GM21360 (cell line): ENCODE results near the gene SLBP.
"Not testable (repeated sequence)": the region's sequence is repeated elsewhere in the genome, so short reads cannot be mapped to it uniquely, and the experiment has no call there.

ENCODE experiments used
- ATAC-seq: cut with Tn5 transposase; IDR thresholded peaks from one replicate; pipeline ENCODE4 v1.9.1; 2021; ENCODE audit warnings: mild to moderate bottlenecking, moderate library complexity; ENCODE audit not compliant: unreplicated experiment

The SLBP gene

DNA sequence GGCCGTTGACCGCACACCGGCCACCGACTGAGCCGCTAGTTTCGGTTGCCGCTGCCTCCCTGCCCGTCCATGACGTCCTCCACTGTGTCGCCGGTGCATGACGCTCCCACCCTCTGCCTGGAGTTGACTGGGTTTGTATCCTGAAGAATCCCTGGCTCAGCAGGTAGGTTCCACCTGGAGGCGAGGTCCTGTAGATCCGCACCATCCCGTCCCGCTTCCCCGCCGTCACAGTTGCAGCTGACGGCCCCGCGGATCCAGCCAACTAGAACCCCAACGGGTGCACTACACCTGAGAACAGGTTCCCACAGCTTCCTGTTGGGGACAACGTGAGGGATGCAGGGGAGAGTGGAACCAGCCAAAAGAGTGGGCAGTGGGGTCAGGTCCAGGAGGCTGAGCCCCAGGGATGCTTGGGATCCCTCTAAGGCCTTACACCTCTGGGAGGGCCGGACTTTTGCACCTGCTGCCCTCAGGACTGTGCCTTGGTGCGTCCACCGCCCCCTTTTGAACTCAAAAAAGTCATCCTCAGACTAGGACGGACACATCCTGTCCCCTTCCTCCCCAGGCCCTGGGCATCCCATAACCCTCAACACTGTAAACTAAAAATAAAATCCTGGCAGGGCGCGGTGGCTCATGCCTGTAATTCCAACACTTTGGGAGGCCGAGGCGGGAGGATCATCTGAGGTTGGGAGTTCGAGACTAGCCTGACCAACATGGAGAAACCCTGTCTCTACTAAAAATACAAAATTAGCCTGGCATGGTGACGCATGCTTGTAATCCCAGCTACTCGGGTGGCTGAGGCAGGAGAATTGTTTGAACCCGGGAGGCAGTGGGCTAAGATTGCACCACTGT, 1.1 kb upstream of the SLBP start:
- peak; percentile 8 for ATAC-seq

DNA sequence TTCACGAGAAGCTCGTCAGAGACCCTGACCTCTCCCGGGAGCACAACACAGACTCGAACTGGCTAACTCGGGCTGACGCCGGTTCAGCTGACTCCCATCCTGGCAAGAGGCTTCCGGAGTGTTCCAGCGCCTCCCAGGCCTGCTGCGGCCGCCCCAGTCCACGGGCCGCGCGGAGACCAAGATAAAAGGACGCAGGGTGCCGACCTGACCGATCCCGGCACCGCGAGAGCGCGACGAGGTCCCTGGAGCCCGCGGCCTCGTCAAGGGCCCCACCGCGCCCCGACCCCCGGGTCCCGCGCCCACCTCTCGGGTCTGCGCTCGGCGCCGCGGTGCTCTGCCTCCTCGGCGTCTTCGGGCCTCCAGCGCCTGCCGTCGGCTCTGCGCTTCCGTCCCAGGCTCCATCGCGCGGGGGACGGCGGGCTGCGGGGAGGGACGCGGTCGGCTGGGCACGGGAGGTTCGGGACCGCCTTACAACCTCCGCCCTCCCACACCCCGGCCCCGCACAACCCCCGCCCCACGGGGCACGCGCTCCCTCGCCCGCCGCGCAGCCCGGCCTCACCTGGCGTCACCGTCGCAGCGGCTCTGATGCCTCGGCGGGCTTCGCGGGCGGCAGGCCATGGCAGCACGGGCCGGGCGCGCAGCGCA, 426 bp downstream of the SLBP start:
- ATAC-seq = peak; percentile 22

DNA sequence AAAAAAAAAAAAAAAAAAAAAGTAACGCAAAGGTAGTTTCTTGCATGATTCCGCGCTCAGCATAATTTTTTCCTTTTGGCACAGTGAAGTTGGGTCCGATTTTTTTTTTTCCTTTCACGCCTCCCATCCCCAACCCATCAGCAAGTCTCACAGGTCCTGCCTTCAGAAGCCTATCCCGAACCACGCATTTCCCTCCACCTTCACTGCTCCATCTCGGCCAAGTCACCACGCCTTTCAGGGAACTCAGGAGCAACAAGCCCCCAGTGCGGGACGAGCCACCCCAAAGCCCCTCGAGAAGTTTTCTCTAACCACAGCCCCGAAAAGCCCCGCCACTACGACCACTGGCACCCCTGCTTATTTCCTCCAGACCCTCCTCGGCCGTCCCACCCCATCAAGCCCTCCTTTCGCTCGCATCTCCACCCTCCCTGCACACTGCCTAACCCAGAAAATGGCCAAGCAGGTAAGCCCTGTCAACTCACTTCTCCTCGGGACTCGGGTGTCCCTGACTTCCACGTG, 1.0 kb downstream of the SLBP start:
- ATAC-seq = no peak

DNA sequence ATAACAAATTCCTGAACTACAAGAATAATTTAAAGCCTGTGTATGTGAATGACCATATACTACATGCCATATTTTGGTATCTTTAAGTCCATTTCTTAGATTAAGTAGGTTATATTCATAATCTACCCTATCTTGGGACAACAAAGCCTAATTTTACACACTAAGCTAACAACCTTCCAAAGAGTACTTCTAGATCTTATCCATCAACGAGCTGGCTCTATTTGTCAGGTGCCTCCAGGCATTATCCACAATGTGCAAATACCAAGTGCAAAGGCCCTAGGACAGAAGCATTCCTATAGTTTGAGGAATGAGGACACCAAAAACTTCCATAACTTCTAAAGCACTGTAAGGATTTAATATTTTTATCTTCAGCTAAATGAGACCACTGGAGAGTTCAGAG, 3.5 kb downstream of the SLBP start:
- no peak for ATAC-seq

DNA sequence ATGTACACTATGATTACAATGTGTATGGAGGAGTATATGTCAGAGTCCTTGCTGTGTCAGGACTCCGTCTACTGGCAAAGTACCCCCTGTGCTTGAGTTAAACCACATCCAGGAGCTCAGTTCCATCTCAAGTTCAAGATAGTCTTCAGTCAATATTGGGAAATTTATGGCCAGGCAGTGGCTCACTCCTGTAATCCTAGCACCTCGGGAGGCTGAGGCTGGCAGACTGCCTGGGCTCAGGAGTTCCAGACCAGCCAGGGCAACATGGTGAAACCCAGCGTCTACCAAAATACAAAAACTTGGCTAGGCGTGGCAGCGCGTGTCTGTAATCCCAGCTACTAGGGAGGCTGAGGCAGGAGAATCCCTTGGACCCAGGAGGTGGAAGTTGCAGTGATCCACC, 5.8 kb downstream of the SLBP start:
- no peak for ATAC-seq

DNA sequence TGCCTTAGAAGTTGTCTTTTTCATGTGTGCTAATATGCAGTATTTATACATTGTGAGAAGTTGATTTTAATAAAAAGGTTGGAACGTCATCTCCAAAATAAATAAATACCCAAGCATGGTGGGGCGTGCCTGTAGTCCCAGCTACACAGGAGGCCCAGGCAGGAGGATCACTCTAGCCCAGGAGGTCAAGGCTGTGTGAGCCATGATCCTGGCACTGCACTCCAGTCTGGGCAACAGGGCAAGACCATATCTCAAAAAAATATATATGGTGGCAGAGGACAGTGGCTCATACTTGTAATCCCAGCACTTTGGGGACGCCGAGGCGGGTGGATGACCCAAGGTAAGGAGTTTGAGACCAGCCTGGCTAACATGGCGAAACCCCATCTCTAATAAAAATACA, 6.4 kb downstream of the SLBP start:
- ATAC-seq = no peak

DNA sequence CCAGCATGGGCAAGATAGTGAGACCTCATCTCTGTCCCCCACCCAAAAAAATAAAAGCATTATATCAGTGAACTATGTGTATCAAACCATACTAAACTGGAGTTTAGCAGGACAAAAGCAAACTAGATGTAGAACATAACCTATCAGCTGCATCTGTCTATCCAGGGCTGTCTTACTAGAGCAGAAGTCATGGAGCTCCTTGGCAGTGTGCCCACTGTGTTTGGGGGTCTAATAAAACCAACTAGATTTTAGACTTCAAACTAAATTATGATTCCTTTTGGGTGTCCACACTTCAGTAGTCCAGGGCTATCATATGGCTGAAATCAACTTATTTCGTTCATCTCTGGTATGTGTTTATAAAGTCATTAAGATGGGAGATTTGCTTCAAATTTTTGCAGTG, 8.3 kb downstream of the SLBP start:
- ATAC-seq = no peak

DNA sequence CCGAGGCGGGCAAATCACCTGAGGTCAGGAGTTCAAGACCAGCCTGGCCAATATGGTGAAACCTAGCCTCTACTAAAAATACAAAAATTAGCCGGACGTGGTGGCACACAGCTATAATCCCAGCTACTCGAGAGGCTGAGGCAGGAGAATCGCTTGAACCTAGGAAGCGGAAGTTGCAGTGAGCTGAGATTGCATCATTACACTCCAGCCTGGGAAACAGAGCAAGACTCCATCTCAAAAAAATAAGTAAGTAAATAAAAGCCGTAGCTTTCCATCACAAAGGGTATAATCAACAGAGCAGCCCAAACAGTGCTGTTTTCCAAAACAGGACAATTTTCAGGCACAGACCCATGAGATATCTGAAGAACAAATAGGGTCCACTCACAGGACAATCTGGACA, 10.4 kb downstream of the SLBP start:
- ATAC-seq = not testable (repeated sequence)

DNA sequence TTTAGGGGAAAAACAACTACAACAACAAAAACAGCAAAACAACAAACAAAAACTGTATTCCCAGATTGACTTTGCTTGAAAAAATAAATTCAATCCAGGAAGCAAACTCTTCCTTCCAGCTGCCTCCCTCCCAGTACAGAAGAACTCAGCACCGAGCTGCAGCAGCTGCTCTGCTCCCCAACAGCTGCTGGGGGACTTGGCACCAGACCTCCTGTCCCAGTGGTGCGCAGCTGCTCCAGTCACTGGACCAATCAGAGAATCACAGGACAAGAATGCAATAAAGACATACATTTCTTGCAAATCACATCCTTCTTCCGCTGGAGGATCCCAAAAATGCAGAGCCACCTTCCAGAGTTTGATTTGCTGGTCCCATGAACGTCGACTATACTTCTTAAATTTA, 16.2 kb downstream of the SLBP start:
- no peak for ATAC-seq

DNA sequence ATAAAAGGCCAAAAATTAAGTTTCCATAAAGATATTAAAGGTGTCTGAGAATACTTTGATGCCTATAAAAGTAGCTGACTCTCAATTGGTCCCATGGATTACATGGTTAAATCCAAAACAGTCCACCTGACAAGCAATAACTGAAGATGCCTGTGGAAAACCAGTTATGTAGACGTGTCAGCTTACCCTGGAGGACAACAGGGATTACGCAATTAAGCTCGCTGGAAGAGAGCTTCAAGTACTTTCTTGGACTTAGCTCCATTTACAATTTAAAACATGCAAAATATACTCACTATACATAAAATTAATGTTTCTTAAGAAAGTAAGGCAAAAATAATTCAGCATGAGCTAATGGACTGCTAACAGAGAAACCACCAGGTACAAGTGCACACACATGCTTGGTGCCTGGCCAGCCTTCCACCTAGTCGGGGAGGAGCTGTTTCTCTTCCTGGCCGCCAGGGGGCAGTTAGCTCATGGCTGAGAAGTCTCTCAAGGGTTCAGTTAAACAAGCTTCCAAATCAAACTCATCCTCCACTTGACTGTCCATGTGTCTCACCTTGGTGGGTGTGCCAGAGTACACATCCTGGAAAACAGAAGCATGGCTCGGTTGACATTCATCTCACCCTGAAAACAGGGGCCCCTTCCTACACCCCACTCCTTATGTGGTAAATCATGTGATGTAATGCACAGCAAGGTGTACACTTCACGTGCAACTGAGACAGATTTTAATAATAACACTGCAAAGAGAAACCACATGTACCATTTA, 18.8 kb downstream of the SLBP start:
- peak; percentile 73 for ATAC-seq

DNA sequence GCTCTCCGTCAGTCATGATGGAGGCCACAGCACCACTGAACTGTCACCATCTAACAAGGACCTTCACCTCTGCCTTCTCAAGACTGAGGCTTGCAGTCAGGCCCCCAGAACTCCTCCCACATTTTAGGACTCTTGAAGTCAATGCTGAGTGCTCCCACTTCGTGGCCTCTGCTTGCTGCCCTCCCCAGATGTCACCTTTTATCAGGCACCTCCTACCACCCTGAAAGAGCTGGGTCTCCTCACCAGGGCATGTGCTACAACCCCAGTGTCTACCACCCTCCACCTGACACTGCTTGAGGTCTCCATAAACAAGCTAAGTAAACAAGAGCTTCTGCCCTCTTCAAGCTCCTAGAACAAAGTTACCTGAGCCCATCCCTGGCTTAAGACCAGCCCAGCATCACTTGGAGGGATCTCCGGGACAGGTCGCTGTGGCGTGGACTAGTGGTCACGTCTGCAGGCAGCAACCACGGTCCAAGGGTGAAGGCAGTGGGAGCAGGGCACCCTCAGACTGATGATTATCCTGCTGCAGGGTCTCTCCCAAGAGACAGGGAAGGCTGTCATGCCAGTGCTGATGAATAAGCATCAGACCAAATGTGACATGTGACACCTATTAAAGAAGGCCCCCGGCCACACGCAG, 20.3 kb downstream of the SLBP start:
- ATAC-seq = no peak

DNA sequence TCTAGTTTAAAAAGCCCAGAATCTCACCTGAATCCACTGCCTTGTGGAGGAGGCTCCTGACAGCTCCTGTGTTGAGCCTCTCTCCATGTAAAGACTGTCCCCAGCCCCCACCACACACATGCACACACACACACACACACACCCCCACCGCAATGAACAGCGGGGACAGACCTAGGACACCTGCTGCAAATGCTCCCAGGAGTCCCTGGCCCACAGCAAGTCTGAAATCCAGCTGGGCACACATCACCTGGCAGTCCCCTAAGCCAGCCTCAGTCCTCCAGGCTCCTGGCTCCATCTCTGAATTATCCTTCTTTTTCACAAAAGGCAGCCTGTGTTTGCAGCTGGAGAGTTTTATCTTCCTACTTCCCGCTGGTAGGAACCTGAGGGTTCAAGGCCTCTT, 21.4 kb downstream of the SLBP start:
- no peak for ATAC-seq

DNA sequence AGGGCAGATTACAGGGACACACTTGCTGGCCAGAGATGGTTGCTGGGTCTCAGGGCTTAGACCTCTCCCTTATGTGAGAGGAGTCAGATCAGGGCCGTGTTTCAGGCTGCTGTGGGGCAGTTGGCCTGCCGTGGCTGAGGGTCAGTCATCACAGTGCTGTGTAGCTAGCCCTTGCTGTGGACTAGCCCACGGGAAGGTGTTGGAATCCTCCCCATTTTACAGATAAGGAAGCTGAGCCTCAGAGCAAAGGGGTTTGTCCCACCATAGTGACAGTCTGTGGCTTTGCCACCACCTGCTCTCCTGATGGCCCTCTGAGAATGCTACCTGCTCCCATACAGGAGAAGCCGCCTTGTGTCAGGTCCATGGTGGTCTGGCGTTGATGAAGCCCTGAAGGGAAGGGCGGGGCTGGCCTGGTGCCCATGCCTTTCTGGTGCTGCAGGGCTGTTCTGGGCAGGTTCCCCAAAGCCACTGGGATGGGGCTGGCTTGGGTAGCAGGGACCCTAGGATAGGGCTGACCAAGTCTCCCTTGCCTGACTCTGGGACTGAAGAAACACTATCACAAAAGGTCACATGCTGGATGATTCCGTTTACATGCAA, 25.6 kb downstream of the SLBP start:
- no peak for ATAC-seq

DNA sequence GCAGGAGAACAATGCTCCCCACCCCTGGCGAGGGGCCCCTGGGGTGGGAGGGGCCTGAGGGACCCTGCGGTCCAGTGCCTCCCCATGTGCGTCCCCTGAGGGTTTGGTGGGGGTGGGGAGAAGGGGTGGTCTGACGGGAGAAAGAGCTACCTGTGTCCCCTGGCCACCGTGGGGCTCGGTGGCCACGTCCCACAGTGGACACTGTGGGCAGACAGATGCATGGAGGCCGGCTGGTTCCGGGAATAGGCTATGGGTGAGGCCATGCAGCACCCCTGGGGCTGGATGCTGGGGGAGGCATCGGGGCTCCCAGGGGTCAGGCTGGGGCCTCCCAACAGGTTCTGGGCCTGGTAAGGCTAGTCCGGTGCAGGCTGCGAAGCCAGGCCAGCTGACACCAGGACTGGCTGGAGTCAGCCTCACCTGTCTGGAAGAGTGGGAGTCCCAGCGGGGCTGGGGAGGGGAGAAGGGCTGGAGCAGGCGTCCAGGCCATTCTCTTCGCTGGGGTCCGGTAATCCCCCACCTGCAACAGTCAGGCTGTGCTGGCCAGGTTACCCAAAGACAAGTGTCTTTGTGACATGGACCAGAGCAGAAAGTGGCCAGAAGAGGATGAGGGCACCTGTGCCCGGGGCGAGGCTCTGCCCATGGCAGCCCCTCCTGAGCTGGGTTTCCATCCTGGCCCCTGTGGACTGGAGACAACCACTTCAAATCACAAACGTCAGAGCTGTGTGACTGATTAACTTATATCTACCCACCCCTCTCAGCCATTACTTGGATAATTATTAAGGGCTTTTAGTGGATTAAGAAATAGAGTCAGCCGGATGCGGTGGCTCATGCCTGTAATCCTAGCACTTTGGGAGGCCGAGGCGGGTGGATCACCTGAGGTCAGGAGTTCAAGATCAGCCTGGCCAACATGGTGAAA, 26.6 kb downstream of the SLBP start:
- no peak for ATAC-seq

DNA sequence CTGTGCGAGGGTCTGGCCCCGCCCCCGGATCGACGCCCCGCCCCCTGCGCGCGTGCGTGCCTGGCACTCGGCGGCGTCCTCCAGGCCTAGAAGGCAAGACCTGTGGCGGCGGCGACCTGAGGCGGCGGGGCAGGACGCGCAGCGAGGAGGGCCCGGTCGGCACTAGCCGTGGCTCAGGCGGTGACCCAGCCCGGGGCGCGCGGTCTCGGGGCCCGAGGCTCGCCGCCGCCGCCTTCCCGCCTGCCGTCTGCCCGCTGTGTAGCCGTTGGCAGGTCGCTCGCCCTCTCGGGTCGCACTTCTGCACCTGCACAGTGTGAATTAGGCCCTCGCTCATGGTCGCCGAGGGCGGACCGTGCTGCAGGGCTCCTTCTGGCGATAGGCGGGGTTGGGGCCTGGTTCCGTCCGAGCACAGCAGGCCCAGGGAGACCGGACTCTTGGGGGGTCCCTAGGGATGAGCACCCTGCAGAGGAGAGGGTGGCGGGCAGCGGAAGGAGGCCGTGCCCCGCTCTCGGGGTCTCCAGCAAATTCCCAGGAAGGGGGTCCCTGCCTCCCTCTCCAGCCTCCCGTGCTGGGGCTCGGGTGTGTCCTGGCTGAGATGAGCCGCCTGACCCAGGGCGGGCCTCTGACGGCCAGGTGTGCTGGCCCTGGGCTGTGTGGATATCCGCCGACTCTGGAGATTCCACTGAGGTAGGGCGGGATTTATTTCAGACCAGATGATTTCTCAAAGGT, 27.4 kb downstream of the SLBP start:
- no peak for ATAC-seq

DNA sequence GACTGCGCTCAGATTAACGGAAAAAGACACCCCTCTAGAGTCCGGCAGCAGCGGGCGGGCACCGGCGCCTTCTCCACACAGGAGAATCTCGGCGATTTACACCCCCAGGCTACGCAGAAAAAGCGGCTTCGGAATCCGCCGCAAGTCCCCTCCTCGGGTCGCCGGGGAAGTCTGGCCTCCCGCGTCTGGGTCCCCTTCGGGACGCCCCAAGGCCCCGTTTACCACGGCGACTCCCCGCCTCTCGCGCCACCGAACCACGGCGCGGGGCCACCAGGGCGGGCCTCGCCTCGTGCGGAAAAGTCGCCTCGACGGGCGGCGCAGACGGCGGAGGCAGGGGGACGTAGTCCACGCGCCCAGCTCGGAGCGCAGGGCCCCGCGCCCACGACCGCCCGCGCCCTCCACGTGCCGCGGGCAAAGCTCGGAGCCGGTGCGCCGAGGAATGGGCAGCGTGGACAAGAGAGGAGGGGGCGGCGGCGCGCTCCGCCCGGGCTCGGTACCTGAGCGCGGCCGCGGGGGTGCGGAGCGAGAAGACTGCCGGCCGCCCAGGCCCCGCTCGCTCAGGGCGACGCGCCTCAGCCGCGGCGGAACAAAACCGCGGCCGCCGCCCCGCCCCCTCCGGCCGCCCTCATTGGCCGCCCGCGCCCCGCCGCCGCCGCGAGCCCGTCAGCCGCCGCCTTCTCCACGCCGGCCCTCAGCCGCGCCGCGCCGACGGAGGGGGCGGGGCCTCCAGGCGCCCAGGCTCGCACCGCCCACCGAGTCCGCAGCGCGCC, 28.2 kb downstream of the SLBP start, which contains the start of gene FAM53A:
FAM53A (minus strand) TSS at position 578 of the 770 bp plus-strand sequence. CDS start 15,572 bp downstream, outside the sequence.
- ATAC-seq = peak; percentile 85

DNA sequence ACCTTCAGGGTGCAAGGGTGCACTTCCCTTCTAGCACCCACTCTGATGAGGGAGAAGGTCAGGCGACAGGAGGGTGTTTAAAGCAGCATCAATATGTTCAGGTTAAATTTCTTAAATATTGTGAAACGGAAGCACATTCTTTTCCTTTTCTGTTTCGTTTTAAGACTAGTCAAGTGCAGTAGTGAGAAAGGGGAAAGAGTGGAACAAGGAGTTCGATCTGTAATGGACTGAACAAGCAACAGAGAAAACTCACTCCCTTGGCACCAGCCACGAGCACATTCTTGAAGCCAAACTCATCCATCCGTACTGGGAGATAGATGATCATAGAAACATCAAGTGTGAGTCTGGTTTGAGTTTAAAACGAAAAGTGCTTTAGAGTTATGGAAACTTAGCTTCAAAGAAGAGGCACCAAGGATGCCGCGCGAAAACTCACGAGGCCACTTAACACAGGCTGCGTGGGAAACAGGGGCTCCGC, 28.8 kb downstream of the SLBP start:
- ATAC-seq = no peak

DNA sequence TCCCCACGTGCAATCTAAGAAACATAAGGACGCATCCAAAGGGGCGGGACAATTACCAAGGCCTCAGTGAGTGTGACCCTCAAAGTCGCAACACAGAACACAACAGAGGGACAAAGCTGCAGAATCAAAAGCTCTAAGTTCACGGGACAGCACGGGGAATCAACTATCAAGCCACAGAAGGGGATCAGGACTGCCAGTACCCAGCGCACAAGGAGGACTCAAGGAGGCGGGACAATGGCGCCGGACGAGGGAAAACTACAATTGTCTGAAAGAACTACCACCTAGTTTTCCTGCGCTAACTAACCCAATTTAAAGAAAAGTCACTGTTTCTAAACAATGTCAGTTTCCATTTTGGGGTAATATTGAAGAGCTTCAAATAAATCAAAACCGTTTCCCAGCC, 29.3 kb downstream of the SLBP start:
- no peak for ATAC-seq
